Measurements from ENCODE around the gene SERPINB7.

DNA sequence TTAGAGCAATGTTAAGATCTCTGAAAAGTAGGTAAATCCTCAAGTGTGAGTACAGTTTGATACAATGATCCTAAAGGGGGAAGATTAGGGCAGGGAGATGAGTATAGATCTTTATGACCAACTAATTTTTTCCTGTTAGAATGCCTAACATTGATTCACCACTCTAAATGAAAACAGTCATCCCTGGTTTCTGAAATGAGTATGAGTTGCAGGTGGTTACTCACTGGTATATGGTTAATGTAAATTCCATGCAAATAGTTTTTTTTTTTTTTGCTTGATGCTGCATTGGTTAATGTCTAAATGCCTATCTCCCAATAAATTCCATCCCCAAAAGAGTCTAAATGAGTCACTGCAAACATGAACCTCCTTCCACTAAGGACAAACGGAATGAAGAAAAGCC lies 57.3 kb downstream of the SERPINB7 start:
- TF ChIP-seq GATA2 (IDR thresholded peaks at IDR 0.05; ENCODE audit: low read depth, low read length) (no peak), GATA3 (IDR thresholded peaks at IDR 0.05; ENCODE audit: low read depth, low read length) (no peak)

Data from SH-SY5Y (cell line).